Adrenal gland (tissue), 5 donors: ENCODE results near the gene FHOD3.

Experiments used
- CTCF ChIP-seq, 6 experiments: fragments of 450-650 bp in 4 of 6; fragments of 200-600 bp in 2 of 6; sonication (generic) in 1 of 6; IDR thresholded peaks; 1 replicate in 5 of 6; 2 replicates in 1 of 6; pipeline versions ENCODE4 v1.5.1 to v1.8.0; 2016 to 2021; ENCODE audit warnings: antibody characterized with exemption in 6 of 6, mild to moderate bottlenecking in 2 of 6, moderate library complexity in 1 of 6
- POLR2A ChIP-seq, 2 donors: fragments of 450-650 bp; IDR thresholded peaks; one replicate each; pipeline ENCODE4 v1.6.1; 2017; ENCODE audit warnings: antibody characterized with exemption in 2 of 2, mild to moderate bottlenecking in 2 of 2, moderate library complexity in 1 of 2
- donor health status: DM: no; HTN: no; CAD: no.

GRCh38 chr18:36303211-36303844 lies 5.8 kb downstream of the FHOD3 start:
- no peak for TF ChIP-seq POLR2A (IDR thresholded peaks at IDR 0.05)
- TF ChIP-seq CTCF (IDR thresholded peaks at IDR 0.05) = no peak
